NCI-H446 (cell line): ENCODE results near the gene PPIA.
"Not testable (repeated sequence)": the region's sequence is repeated elsewhere in the genome, so short reads cannot be mapped to it uniquely, and the experiment has no call there.

Source experiments
- DNase-seq, 2 experiments: peaks; one replicate each; lab custom pipeline; 2025; lab: John Stamatoyannopoulos, UW

Gene PPIA

DNA sequence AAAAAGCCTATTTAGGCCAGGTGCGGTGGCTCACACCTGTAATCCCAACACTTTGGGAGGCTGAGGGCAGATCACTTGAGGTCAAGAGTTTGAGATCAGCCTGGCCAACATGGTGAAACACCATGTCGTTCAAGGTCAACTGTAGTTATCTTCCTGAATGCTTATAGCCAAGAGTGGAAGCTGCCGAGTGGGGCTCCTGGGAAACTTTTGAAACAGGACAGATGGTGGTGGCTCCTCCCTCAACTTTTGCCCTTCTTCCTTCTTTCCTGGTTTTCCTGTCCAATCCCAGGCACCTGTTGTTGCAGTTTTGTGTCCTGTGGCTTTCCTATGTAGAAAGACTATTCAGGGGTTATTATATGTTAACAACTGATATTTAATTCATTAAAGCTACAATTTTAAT, 8.7 kb upstream of the PPIA start:
- no peak for DNase-seq

DNA sequence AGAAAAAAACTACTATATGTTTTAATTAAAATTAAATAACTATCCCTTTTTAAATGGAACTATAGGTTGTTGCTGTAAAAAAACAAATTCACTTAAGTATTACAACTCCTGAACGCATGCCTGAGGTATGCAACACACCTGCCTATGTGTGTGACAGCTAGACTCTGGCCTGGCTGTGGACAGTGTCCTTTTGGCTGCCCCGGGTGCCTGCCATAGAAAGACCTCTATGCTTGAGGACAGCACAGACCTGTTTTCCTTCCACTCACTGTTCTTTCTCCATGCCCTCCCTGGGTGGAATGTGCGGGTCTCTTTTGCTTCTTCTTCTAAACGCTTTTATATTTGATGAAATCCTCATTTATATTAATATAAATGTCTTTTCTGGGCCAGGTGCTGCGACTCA, 6.5 kb upstream of the PPIA start:
- no peak for DNase-seq

DNA sequence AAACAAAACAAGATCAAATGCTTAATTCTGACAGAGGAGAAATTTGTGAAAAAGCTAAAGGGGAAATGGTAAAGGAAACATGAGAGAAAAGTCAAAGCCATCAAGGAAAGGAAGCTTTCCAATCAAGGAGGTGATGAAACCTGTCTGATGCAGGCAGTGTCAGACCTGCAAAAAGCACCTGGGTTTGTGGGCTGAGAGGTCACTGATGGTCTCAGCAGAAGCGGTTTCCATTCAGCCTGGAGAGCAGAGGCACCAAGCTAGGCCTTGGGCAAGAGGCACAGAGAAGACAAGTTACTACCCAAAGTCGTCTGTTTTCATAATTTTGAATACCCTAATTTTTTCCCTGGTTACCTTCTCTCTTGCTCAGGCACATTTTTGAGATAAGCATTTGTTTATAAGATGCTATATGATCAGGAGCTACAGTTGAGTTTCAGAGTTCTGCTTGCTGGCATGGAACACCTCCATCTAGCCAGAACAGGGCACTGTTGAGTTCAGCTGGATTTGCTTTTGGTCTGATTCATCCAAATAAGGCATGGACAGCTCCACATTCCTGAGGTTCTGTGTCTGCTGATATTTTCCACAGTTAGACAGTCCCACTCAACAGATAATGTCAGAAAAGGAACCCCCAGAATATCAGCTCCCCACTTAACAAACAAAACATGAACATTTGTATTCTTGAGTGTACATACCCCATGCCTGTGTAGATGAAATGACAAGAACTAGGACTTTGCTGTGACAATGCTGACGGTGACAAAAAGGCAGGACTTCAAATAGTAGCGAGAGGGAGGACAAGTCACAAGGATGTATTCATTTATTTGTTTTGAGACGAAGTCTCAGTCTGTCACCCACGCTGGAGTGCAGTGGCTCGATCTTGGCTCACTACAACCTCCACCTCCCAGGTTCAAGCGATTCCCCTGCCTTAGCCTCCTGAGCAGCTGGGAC, 4.9 kb upstream of the PPIA start:
- DNase-seq: no peak

DNA sequence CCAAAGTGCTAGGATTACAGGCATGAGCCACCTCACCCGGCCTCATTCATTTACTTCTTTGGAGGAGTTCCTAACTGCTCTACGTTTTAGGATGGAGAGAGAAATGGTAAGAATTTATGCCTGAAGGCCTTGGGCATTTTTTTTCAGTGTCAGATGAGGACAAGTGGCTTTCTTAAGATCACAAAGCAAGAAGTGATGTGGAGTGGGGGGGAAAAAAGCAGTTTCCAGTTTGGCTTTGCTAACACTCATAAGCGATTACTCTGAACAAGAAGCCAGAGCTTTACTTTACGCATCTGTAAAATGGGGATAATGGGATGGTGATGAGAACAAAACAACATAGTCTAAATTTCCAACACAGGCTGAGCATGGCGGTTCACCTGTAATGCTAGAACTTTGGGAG, 2.6 kb upstream of the PPIA start:
- DNase-seq: no peak

DNA sequence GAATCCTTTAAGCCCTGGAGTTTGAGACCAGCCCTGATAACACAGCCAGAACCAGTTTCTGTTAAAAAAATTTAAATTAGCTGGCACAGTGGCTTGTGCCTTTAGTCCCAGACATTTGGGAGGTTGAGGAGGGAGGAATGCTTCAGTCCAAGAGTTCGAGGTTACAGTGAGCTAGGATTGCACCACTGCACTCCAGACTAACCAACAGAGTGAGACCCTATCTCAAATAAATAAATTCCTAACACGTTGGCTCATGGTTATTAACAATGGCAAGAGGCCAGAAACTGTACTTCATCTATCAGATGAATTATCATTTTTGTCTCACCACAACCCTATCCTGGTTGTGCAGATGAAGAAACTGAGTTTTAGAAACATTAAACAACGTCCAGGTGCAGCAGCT, 2.1 kb upstream of the PPIA start:
- no peak for DNase-seq

DNA sequence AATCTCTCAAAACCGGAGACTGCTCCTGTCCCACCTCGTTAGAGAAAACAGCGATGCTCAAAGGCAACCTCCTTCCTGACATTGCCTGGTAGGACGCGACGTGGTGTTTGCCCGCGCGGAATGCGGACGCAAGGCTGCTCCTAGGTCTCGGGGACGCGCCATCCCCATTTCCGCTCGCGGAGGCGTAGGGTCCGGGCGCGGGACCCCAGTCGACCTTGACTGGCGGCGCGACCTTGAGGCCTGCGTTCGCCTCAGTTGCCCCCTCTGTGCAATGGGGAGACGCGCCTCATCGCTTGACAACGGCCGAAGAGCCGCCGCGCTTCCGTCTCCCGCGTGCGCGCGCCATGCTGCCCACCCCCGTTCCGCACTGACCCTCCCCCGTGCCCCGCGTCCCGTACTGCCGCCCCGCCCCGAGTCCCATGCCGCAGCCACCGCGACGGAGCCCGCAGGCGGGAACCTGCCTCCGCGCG, 412 bp upstream of the PPIA start:
- DNase-seq: peak; percentile 70 to 89

DNA sequence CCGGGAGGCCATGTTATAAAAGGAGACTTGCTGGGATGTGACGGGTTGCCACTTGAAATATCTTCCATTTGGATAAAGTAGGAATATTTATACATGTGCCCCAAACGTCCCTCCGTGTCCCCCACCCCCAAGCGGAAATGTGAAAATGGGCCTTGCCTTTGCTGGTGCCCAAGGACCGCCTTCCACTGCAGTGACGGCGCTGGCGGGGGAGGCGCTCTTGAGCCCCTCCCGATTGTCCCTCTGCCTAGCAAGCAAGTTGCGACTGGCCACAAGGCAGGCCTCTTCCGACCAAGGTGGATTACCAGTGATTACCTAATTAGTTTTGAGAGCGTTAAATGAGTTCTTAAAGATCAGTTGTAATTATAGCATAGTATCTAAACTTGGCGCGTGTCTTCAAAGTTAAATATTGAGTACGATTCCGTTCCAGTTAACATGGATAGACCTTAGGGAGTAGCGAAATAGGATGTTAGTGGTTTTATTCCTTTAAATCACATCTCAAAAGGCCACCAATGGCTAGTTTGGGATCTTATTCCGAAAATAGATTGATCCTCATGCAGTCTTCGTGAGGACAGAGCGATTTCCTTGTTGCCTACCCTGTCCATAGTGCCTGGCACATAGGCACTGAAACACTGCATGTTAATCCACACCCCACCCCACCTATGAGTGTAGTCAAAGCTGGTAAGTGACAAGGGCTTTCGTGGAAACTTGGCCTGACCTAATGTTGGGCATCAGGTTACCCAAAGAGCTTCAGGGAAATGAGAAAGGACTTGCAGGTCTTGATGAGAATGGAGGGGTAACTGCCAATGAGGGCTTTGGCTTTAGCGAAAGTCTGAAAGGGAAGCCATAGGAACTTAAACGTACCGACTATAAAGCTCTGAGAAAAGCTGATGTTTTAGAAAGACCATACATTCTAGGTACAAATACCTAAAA, 1.1 kb downstream of the PPIA start:
- DNase-seq: peak; percentile 75 to 88

DNA sequence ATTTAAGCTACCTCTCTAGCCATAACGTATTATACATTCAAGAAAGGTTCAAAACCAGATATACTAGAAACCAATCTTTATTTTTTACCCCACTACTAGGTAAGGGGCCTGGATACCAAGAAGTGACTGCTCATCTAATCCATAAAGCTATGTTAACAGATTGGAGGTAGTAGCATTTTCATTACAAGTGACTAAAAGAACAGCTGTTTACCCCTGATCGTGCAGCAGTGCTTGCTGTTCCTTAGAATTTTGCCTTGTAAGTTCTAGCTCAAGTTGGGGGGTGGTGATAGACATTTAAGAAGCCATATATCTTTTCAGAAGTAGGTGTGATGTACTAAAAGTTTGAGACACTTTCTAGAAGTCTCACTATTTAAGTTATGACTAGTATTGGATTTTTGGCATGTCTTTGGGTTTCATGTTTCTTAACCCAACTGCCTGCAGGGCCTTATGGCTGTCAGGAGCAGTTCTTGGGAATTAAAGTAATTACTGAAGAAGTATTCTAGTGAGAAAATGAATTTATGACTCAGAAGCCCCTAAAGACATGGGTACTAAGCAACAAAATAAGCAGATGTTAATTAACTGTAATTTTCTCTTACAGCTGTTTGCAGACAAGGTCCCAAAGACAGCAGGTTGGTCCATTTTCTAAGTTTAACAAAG, 2.3 kb downstream of the PPIA start:
- no peak for DNase-seq

DNA sequence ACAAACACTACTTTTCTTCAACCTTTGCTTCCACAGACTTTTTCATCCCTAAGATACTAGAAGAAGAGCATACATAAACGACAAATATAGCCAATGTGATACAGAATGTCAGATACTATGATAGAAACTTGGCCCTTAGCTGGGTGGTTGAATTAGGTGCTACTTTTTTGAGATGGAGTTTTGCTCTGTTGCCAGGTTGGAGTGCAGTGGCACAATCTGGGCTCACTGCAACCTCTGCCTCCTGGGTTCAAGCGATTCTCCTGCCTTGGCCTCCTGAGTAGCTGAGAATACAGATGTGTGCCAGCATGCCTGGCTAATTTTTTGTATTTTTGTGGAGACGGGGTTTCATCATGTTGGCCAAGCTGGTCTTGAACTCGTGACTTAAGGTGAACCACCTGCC, 3.5 kb downstream of the PPIA start:
- DNase-seq: no peak

DNA sequence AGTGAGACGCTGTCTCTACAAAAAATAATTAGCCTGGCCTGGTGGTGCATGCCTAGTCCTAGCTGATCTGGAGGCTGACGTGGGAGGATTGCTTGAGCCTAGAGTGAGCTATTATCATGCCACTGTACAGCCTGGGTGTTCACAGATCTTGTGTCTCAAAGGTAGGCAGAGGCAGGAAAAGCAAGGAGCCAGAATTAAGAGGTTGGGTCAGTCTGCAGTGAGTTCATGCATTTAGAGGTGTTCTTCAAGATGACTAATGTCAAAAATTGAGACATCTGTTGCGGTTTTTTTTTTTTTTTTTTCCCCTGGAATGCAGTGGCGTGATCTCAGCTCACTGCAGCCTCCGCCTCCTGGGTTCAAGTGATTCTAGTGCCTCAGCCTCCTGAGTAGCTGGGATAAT, 5.4 kb downstream of the PPIA start:
- no peak for DNase-seq

DNA sequence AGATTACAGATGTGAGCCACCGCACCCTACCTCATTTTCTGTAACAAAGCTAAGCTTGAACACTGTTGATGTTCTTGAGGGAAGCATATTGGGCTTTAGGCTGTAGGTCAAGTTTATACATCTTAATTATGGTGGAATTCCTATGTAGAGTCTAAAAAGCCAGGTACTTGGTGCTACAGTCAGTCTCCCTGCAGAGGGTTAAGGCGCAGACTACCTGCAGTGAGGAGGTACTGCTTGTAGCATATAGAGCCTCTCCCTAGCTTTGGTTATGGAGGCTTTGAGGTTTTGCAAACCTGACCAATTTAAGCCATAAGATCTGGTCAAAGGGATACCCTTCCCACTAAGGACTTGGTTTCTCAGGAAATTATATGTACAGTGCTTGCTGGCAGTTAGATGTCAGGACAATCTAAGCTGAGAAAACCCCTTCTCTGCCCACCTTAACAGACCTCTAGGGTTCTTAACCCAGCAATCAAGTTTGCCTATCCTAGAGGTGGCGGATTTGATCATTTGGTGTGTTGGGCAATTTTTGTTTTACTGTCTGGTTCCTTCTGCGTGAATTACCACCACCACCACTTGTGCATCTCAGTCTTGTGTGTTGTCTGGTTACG, 6.0 kb downstream of the PPIA start:
- DNase-seq: no peak

DNA sequence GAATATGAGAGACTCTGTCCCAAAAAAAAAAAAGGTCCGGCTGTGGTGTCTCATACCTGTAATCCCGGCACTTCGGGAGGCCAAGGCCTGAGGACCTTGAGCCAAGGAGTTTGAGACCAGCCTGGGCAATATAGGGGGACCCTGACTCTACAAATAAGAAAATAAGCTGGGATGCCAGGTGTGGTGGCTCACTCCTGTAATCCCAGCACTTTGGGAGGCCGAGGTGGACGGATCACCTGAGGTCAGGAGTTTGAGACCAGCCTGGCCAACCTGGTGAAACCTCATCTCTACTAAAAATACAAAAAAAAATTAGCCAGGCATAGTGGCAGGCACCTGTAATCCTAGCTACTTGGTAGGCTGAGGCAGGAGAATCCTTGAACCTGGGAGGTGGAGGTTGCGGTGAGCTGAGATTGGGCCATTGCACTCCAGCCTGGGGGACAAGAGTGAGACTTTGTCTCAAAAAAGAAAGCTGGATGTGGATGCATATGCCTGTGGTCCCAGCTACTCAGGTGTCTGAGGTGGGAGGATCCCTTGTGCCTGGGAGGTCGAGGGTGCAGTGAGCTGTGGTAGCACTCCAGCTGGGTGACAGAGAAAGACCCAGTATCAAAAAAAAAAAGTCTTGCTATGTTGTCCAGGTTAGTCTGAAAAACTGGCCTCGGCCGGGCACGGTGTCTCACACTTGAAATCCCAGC, 7.5 kb downstream of the PPIA start:
- not testable (repeated sequence) for DNase-seq

DNA sequence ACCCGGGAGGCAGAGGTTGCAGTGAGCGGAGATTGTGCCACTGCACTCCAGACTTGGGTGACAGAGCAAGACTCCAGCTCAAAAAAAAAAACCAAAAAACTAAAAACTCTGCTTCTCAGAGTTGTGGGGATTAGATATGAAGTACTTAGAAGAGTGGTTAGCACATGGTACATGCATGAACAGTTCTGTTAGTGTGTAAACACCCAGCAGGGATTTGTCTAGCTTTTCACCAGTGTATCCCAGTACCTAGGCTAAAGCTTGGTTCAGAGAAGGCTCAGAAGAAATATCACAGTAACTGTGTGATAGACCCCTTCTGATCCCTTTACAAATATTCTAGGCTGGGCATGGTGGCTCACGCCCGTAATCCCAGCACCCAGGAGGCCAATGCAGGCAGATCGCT, 9.5 kb downstream of the PPIA start:
- no peak for DNase-seq

DNA sequence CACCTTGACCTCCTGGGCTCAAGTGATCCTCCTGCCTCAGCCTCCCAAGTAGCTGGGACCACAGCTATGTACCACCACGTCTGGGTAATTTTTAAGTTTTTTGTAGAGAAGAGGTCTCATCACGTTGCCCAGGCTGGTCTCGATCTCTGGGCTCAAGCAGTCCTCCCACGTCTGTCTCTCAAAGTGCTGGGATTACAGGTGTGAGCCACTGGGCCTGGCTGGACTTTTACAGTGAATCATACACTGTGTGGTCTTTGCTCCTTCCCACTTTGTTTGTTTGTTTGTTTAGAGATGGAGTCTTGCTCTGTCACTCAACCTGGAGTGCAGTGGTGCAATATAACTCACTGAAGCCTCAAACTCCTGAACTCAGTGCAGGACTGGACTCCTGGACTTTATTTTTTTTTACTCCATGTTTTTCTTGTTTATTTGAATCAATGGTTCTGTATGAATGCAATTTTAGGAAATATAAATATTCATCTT, 12.5 kb downstream of the PPIA start:
- no peak for DNase-seq

DNA sequence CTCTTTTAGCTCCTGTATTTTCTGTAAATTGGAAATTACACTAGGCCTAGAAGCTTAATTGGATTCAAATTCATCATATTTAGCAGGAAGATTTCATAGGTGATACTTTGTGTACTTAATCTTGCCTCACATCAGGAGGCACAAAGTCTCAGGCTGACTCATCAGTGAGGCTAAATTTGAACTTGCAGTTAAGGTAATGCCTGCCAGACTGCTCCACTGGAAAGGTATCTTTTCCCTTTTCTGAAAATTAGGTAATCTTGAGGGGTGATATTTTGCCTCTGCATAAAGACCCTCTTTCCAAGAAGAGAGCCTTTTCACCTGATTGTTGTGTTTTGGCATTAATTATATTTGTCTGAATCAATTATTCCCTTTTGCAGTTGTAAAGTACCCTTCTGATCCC, 14.6 kb downstream of the PPIA start:
- DNase-seq: no peak

DNA sequence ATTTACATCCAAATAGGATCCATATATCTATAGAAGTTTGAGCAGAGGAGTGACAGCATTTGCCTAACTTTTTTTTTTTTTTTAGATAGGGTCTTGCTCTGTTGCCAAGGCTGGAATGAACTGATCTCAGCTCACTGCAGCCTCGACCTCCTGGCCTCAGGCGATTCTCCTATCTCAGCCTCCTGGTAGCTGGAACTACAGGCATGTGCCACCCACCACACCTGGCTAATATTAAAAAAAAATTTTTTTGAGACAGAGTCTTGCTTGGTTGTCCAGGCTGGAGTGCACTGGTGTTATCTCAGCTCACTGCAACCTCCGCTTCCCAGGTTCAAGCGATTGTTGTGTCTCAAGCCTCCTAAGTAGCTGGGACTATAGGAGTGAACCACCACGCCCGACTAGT, 15.1 kb downstream of the PPIA start:
- no peak for DNase-seq

DNA sequence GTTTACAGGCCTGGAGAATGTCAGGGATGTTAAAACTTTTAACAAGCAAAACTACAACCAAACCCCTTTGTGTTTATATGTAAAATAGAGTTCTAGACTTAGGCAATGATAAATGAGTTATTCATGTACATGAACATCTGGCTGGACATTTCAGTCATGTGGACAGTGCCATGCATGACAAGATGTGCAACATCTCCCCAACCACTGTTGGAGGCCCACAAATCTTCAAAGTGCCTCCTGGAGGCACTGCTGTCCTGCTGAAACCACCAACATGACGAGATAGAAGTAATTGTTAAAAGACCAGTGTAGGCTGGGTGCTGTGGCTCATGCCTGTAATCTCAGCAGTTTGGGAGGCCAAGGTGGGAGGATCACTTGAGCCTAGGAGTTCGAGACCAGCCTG, 18.4 kb downstream of the PPIA start:
- DNase-seq: no peak

DNA sequence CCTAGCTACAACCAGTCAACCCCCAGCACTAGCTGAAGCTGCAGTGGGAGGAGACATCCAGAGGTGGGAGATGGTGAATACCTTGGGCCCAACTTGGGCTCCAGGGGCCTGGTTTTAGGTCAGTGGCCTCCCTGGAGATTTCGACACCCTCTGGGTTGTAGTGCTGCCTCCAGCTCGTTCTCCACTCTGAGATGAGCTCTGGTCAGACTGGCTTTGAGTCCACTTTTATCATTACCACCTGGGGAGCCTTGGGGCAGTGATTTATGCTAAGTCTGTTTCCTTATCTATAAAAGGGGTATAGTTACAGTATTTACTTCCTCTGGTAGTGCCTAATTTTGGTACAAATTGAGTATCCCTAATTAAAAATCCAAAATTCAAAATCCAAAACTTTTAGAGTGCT, 22.8 kb downstream of the PPIA start:
- DNase-seq: no peak

DNA sequence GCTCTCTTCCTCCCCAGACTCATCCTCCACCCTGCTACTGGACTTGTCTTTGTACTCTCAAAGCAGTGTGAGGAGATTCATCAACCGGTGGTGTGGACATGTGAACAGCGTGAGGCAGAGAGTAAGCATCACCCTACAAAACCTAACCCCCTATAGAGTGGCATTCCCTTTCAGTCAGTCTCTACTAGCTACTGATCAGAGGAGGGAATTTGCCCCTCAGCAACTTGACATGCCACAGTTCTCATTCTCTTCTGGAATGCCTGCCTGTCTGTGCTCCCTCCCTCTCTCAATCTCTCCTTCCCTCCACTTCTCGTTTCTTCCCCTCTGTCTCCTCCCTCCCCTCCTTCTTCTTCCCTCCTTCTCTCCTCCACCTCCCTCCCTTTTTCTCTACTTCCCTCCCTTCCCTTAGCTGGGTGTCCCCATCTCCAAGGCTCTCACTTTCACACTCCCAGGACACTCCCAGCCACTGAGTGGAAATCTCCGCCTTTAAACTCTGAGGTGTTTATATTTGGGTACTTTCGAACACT, 26.8 kb downstream of the PPIA start:
- DNase-seq: no peak

DNA sequence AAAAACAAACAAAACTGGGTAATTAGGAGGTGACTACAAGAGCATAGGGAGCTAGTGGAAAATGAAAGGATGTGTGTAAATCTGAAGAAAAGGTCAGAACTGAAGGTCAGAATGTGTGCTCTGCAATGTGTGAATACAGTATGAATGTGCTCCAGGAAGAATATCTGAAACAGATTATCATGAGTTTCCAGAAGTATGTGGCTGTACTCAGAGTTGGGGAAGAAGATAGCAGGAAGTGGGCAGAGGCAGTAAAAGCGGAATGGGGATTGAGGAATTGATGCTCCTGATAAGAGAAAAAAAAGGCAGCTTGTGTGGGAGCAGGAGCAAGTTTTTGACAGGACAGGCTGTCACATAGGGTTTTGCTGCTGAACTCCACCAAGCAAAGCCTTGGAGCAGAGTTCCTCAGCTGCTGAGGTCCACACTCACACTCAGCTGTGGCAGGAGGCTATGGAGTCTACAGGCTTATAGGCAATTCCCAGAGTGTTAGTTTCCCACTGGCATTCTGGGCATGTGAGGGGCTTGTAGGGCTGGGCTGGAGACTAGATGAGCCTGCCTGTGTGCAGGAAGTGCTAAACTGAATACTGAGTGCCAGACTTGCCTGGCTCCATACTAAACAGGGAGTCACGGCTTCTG, 28.5 kb downstream of the PPIA start:
- DNase-seq: no peak
